ENCODE results near the gene ARSB.

Gene ARSB

DNA sequence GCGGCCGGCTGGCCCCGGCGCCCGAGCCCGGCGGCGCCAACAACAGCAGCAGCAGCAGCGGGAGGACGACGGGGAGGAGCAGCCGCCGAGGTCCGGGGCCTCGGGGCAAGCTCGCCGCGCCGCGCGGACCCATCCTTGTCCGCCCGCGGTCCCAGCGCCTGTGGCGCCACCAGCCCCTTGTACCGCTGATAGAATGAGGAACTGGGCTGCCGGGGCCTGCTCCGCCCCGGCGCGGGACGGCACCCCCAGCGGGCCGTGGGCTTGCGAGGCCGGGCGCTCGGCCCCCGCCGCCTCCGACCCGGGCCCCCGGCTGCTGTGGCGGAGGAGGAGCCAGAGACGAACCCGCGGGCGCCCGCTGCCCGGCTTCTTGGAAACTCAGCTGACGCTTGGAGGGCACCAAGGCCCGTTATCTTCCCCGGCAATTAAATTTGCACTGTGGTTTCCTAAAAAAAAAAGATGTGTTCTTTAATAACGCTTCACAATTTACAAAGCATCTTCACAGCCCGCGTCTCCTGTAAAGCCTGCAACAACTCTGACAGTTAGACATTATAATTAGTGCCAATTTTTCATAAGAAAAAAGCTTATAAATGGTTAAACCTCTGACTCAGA, at the start of gene ARSB:
Gene ARSB, minus strand, starts transcription at position 195 of the 609 bp plus-strand sequence. Its CDS starts 62 bp downstream, at position 133.
- peak within 1 kb of the TSS; percentile 71 for H3K4me3 ChIP-seq (ENCODE audit: low read depth, low read length)
- TF ChIP-seq, protein P1, sequence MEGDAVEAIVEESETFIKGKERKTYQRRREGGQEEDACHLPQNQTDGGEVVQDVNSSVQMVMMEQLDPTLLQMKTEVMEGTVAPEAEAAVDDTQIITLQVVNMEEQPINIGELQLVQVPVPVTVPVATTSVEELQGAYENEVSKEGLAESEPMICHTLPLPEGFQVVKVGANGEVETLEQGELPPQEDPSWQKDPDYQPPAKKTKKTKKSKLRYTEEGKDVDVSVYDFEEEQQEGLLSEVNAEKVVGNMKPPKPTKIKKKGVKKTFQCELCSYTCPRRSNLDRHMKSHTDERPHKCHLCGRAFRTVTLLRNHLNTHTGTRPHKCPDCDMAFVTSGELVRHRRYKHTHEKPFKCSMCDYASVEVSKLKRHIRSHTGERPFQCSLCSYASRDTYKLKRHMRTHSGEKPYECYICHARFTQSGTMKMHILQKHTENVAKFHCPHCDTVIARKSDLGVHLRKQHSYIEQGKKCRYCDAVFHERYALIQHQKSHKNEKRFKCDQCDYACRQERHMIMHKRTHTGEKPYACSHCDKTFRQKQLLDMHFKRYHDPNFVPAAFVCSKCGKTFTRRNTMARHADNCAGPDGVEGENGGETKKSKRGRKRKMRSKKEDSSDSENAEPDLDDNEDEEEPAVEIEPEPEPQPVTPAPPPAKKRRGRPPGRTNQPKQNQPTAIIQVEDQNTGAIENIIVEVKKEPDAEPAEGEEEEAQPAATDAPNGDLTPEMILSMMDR (IDR thresholded peaks at IDR 0.05; ENCODE audit: low read depth, low read length) = no peak

DNA sequence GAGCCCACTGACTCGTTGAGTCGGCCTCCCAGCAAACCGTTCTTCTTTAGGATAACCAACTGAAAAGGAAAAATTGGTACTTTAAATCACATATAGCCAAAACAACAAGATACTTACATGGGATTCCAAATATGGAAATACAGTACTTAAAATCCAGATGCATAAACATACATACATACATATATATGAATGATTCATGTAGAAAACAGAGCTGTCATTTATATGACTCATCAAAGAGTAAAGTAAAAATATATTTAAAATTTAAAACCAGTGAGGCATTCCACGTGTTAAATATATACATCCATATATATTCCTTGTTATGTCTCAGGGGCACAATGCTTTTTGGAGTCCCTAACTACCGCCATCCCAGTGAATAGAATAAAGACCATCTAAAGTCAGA, 47.7 kb upstream of the ARSB start:
- H3K4me3 ChIP-seq (ENCODE audit: low read depth, low read length) = no peak overlapping the region
- TF ChIP-seq, protein P1 (IDR thresholded peaks at IDR 0.05; ENCODE audit: low read depth, low read length) = no peak

DNA sequence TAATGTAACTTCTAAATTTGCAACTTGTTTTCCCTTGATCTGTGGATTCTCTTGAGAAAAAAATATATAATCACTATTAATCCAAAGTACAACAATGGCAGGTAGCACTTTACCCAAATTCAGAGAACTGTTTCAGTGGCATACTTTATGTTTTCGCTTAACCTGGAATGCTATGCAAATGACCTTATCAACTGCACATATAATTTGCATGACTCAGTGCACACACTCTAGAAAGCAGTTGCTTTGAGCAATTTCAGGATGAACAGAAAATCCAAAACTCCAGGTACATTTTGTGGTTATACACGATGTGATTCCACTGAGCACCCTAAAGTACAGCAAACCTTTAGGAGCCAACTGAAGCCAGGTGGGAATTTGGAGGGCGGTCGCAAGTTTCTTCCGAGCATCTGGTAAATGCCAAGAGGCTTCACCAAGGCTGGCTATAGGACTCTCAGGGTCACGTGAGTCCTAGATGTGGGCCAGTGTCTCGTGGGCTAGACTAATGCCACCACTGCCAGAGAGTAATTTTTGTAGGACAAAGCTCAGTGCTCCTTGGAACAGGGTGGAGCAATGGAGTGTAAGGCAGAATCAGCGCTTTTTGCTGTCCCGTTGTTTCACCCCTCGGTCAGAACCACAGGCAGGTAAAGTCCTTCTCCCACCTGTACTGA, 47.1 kb upstream of the ARSB start:
- TF ChIP-seq, protein P1 (IDR thresholded peaks at IDR 0.05; ENCODE audit: low read depth, low read length) = no peak

DNA sequence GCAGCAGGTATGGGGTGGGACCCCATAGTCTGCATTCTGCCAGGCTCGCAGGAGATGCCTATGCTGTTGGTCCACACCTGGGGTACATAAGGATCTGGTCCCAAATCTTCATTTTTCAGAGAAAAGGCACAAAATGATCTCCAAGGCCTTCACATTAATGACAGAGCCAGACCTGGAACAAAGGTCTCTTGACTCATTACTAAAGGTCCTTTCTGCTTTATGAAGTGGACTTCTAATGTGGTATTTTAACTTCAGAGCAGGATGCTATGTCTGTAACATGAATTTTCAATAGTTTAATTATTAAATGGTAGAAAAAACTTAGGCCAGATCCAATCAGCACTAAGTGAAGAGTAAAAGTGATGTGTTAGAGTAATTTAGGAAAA, 46.4 kb upstream of the ARSB start:
- H3K4me3 ChIP-seq (ENCODE audit: low read depth, low read length) = no peak overlapping the region
- TF ChIP-seq, protein P1 (IDR thresholded peaks at IDR 0.05; ENCODE audit: low read depth, low read length) = no peak

More for the DNA sequence above, 47.1 kb upstream of the ARSB start:
- no peak overlapping the region for H3K4me3 ChIP-seq (ENCODE audit: low read depth, low read length)

DNA sequence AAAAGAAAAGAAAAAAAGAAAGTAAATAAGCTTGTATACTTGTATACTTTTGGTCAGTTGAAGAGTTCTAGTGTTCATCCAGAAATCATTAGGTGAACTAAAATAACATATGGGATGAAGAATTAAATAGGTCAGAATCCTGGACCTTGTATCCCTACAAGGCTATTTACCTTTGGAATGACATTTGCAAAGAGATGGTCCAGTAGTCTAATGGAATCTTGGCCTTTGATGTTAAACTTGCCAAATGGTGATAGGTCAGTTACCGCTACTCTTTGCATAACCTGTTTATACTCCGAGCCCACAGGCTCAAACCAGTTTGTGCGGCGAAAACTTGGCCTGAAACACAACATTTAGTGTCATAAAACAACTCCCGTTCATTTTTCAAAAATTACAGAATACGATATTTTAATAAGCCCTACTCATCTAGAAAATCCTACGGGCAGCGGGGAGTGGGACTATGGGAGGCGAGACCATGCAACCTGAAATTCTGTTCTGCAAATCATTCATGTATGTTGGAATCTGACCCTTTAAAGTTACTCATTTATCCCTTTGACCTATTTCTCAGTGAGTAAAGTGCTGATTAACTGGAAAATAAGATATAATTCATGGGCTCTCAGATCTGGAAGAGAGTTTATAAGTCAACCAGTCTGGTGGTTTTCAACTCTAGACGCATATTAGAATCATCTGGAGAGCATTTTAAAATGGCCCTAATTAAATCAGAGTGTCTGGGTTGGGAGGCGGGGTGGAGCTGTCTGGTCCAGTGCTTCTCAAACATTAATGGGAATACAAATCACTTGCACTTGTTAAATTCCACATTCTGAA, 45.8 kb upstream of the ARSB start:
- TF ChIP-seq, protein P1 (IDR thresholded peaks at IDR 0.05; ENCODE audit: low read depth, low read length) = no peak
- H3K4me3 ChIP-seq (ENCODE audit: low read depth, low read length) = no peak overlapping the region

DNA sequence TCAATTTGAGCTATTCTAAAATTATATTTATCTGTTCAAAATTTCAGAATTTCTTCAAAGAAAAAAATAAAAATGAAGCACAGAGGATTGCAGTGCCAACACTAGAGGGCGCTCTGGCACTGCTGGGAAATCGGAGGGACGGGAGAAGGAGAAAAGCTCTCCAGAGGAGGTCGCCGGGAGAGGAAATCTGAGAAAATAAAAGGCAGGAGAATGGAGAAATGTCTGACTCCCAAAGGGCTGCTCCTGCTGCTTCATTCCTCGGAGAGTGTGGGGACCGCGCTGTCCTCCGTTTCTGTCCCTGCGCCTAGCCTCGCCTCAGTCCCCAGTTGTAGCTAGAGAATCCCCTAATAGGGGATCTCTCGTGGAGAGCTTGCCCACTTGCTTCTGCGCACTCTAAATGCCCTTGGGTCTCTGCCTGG, 40.0 kb upstream of the ARSB start:
- TF ChIP-seq, protein P1 (IDR thresholded peaks at IDR 0.05; ENCODE audit: low read depth, low read length) = peak; percentile 86
- H3K4me3 ChIP-seq (ENCODE audit: low read depth, low read length) = peak overlapping the region; percentile 39

Data from WI38 (cell line).